Bronchial epithelial cell (primary cell): ENCODE results near the gene CAMSAP2. TPM values are rescaled to one million over a fixed set of nuclear protein-coding genes. Genes with fewer than 3 reads are reported as not detected.

Source experiments
- DNase-seq: peaks from one replicate; pipeline ENCODE4 v3.0.0-alpha.2; 2010; ENCODE audit warnings: low read depth
- FAIRE-seq: peaks from 2 replicates; lab custom pipeline; 2011; peaks lifted over from hg19 to GRCh38; lab: Jason Lieb, UNC
- H3K27me3 ChIP-seq: 2 replicates; pipeline ENCODE4 v1.5.1; 2011; ENCODE audit warnings: low read length; ENCODE audit not compliant: control insufficient read depth, insufficient read depth
- H3K36me3 ChIP-seq: 2 replicates; pipeline ENCODE4 v1.5.1; 2011; ENCODE audit warnings: low read length; ENCODE audit not compliant: control insufficient read depth, insufficient read depth
- H3K4me3 ChIP-seq: 2 replicates; pipeline ENCODE4 v1.5.1; 2011; ENCODE audit warnings: mild to moderate bottlenecking, low read depth, low read length, control low read depth
- total RNA-seq: library from RNA; depleted of rRNA; stranded (reverse); fragments of >200 nt; gene quantifications from 2 replicates; pipeline ENCODE4 v1.2.1, GENCODE V29; 2014
- TF ChIP-seq, protein P1 (sequence below): IDR thresholded peaks from 2 replicates; pipeline ENCODE4 v1.5.1; 2011; ENCODE audit warnings: mild to moderate bottlenecking, moderate library complexity, low read length, control low read depth, inconsistent platforms; ENCODE audit not compliant: insufficient read depth, severe bottlenecking

The CAMSAP2 gene
- total RNA-seq, 1 donor from 2014 or later, result 75.0 TPM

DNA sequence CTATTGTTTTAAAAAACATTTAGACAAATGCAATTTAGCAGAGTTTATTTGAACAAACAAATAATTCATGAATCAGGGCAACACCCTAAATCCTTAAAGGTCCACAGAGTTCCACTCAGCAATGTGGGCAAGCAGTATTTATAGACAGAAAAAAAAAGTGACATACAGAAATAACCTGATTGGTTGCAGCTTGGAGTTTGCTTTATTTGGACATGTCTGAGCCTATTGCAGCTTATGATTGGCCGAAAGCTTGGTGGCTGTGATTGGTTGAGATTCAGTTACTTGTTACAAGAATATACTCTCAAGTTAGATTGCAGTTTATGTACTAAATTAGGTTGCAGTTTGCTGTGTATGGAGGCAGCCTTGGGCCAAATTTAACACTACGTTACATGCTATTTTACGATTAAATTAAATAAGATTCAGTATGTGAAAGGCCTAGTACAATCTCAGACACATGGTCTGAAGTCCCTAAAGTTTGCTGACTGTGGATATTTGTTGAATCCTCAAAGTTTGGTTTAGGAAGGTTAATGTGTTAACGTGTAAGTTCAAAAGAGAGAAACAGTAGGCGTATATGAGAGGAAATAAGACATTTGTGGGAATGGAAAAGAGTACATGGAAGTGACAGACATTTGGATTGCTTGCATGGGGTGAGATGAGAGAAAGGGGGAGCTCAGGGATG lies 6.9 kb upstream of the CAMSAP2 start:
- DNase-seq (no peak), FAIRE-seq (no peak)
- TF ChIP-seq, protein P1, sequence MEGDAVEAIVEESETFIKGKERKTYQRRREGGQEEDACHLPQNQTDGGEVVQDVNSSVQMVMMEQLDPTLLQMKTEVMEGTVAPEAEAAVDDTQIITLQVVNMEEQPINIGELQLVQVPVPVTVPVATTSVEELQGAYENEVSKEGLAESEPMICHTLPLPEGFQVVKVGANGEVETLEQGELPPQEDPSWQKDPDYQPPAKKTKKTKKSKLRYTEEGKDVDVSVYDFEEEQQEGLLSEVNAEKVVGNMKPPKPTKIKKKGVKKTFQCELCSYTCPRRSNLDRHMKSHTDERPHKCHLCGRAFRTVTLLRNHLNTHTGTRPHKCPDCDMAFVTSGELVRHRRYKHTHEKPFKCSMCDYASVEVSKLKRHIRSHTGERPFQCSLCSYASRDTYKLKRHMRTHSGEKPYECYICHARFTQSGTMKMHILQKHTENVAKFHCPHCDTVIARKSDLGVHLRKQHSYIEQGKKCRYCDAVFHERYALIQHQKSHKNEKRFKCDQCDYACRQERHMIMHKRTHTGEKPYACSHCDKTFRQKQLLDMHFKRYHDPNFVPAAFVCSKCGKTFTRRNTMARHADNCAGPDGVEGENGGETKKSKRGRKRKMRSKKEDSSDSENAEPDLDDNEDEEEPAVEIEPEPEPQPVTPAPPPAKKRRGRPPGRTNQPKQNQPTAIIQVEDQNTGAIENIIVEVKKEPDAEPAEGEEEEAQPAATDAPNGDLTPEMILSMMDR, result no peak
- H3K36me3 ChIP-seq, result no peaks in the 10 kb centered on the region
- H3K27me3 ChIP-seq, result no peaks in the 10 kb centered on the region
- no peak overlapping the region for H3K4me3 ChIP-seq

GRCh38 chr1:200732438-200732837 lies 6.3 kb upstream of the CAMSAP2 start:
- TF ChIP-seq, protein P1, result no peak
- no peak overlapping the region for H3K4me3 ChIP-seq
- peak; percentile 47 for FAIRE-seq
- H3K27me3 ChIP-seq, result no peaks in the 10 kb centered on the region
- no peak for DNase-seq
- no peaks in the 10 kb centered on the region for H3K36me3 ChIP-seq

DNA sequence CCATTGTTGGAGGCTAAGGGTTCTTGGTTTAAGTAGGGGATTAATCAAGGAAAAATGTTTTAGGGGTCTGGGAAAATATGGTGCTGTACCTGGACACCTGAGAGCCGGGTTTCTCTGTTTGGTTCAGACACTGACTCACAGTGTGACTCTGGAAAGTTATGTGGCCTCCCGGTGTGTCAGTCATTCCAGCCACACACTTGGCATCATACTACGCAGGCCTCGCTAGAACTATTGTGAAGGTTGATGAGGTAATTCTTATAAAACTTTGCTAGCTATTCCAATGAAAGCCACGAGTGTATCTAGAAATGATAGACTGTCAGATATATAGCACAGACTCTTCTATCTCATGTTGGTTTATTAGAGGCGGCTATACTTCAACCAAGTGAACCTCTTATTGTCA lies 4.8 kb upstream of the CAMSAP2 start:
- DNase-seq, result peak; percentile 64
- Histone ChIP-seq H3K36me3 (no peaks in the 10 kb centered on the region), H3K4me3 (no peak overlapping the region), H3K27me3 (no peaks in the 10 kb centered on the region)
- TF ChIP-seq, protein P1, result no peak
- FAIRE-seq, result no peak

DNA sequence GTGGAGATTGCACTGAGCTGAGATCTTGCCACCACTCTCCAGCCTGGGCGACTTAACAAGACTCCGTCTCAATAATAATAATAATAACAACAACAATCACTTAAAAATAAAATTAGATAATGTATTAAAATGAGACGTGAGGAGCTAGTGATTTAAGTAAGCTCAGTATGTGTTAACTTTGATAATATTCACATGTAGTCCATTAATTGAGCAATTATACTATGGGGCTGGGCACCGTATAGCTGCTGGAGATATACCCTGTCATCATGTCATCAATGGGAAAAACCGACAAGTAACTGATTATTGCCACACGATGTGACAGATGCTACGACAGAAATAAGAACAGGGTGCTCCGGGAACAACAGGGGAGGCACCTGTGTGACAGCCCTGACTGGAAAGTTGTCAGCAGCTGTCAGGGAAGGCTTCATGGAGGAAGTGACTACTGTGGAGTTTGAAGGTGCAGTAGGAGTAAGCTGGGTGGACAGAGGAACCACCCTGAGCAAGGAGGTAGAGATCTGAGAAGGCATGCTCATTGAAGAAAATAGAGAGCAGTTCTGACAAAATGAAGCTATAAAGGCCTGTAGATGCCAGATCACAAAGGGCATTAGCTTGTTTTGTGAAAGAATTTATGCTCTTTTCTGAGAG lies 924 bp upstream of the CAMSAP2 start:
- FAIRE-seq (no peak), DNase-seq (no peak)
- Histone ChIP-seq H3K36me3 (no peaks in the 10 kb centered on the region), H3K4me3 (no peak overlapping the region), H3K27me3 (no peaks in the 10 kb centered on the region)
- TF ChIP-seq, protein P1, result no peak

DNA sequence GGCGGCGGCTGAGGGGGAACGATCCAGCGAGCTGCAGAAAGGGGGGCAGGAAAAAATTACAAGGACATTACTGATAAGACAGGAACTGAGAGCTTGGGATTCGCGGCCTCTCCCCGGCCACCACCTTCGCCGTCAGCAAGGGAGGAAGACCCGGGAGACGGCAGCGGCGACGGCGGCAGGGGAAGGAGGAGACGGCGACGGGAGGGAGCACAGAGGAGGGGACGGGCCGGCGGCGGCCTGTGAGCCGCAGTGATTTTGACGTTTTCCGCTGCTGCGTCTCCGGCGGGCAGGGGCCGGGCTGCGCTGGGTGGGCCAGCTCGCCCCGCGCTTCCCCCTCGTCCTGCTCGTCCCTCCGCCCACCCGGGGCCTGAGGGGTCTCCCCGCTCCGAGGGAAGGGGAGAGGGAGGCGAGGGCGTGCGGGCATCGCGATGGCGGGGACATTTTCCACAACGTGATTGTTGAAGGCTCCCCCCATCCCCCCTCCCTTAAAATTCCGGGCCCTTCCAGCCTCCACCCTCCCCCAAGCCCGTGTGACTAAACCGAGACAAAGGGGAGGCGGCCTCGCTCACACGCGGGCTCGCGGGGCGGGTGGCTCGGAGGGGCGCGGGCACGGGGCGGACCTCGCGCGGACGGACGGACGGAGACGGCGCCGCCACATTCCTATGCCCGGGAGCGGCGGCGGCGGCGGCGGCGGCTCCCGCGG lies 407 bp downstream of the CAMSAP2 start:
- TF ChIP-seq, protein P1, result no peak
- FAIRE-seq (no peak), DNase-seq (peak; percentile 54)
- Histone ChIP-seq H3K4me3 (peak overlapping the region; percentile 96), H3K27me3 (no peaks in the 10 kb centered on the region), H3K36me3 (no peaks in the 10 kb centered on the region)
